Gastroesophageal sphincter (tissue), 3 donors: Measurements from ENCODE around the gene ELN.

Source experiments
- EP300 ChIP-seq: sonication (generic); formaldehyde crosslinking; IDR thresholded peaks from one replicate; pipeline ENCODE4 v1.6.1; 2017; ENCODE audit warnings: antibody characterized with exemption, mild to moderate bottlenecking
- POLR2A ChIP-seq, 2 donors: fragments of 450-650 bp; IDR thresholded peaks; one replicate each; pipeline ENCODE4 v1.6.1; 2017; ENCODE audit warnings: antibody characterized with exemption in 2 of 2, mild to moderate bottlenecking in 2 of 2, moderate library complexity in 1 of 2
- POLR2AphosphoS5 ChIP-seq: sonication (generic); formaldehyde crosslinking; IDR thresholded peaks from one replicate; pipeline ENCODE4 v1.6.1; 2017; ENCODE audit warnings: antibody characterized with exemption
- TF ChIP-seq, protein P1 (sequence below), 4 experiments: fragments of 200-600 bp in 2 of 4; fragments of 450-650 bp in 2 of 4; sonication (generic) in 1 of 4; IDR thresholded peaks; one replicate each; pipeline ENCODE4 v1.5.1; 2017 to 2019; ENCODE audit warnings: antibody characterized with exemption in 4 of 4, mild to moderate bottlenecking in 2 of 4, moderate library complexity in 2 of 4

GRCh38 chr7:74002474-74003017, 25.4 kb upstream of the ELN start:
- TF ChIP-seq, protein P1, sequence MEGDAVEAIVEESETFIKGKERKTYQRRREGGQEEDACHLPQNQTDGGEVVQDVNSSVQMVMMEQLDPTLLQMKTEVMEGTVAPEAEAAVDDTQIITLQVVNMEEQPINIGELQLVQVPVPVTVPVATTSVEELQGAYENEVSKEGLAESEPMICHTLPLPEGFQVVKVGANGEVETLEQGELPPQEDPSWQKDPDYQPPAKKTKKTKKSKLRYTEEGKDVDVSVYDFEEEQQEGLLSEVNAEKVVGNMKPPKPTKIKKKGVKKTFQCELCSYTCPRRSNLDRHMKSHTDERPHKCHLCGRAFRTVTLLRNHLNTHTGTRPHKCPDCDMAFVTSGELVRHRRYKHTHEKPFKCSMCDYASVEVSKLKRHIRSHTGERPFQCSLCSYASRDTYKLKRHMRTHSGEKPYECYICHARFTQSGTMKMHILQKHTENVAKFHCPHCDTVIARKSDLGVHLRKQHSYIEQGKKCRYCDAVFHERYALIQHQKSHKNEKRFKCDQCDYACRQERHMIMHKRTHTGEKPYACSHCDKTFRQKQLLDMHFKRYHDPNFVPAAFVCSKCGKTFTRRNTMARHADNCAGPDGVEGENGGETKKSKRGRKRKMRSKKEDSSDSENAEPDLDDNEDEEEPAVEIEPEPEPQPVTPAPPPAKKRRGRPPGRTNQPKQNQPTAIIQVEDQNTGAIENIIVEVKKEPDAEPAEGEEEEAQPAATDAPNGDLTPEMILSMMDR (IDR thresholded peaks at IDR 0.05): no peak
- TF ChIP-seq EP300: no peak
- no peak for TF ChIP-seq POLR2A (IDR thresholded peaks at IDR 0.05)
- peak; percentile 32 for TF ChIP-seq POLR2AphosphoS5
